BE2C (cell line): ENCODE measurements around the gene MPPED1. TPM values are rescaled to one million over a fixed set of nuclear protein-coding genes. Genes with fewer than 3 reads are reported as not detected.

ENCODE experiments used
- DNase-seq: peaks from one replicate; pipeline ENCODE4 v3.0.0-alpha.2; 2020
- H3K27me3 ChIP-seq: fragments of 250-450 bp; sonication (Bioruptor Pico); 2 replicates; pipeline ENCODE4 v1.5.1; 2020; ENCODE audit warnings: mild to moderate bottlenecking
- H3K36me3 ChIP-seq: fragments of 250-450 bp; sonication (Bioruptor Pico); 2 replicates; pipeline ENCODE4 v1.5.1; 2020; ENCODE audit warnings: mild to moderate bottlenecking
- H3K4me1 ChIP-seq: fragments of 250-450 bp; sonication (Bioruptor Pico); 2 replicates; pipeline ENCODE4 v1.5.1; 2020
- H3K4me3 ChIP-seq: 2 replicates; pipeline ENCODE4 v1.5.1; 2011; ENCODE audit warnings: low read depth, low read length
- H3K9me3 ChIP-seq: fragments of 250-450 bp; sonication (Bioruptor Pico); 2 replicates; pipeline ENCODE4 v1.5.1; 2020
- CTCF ChIP-seq: IDR thresholded peaks from 2 replicates; pipeline ENCODE4 v1.5.1; 2012; ENCODE audit warnings: mild to moderate bottlenecking, low read depth, low read length
- polyA plus RNA-seq: library from polyadenylated mRNA; unstranded; fragments of >200 nt; gene quantifications from one replicate; pipeline ENCODE4 v1.2.1, GENCODE V29; 2012; ENCODE audit warnings: low read depth, missing spikeins; ENCODE audit not compliant: insufficient read length, insufficient read depth

The MPPED1 gene
- polyA plus RNA-seq = not detected

- Histone ChIP-seq H3K9me3 (no peaks in the 10 kb centered on the region), H3K4me1 (peaks cover 7% of the 10 kb centered on the region), H3K4me3 (no peak within 1 kb of the TSS; the same call in 1 of the 2 replicates), H3K27me3 (peaks cover 21% of the 10 kb centered on the region), H3K36me3 (no peaks in the 10 kb centered on the region)
- TF ChIP-seq CTCF = no peak
- DNase-seq = no peak
Observed at GRCh38 chr22:43411869-43412807, at the start of gene MPPED1. Gene MPPED1 (plus strand): TSS chr22:43412014. CDS start chr22:43424986, 12,972 bp downstream.

GRCh38 chr22:43363315-43364168 lies 48.3 kb upstream of the MPPED1 start:
- H3K4me3 ChIP-seq = no peak overlapping the region
- H3K27me3 ChIP-seq = no peaks in the 10 kb centered on the region
- TF ChIP-seq CTCF = no peak
- no peak for DNase-seq
- H3K4me1 ChIP-seq = no peaks in the 10 kb centered on the region
- H3K36me3 ChIP-seq = no peaks in the 10 kb centered on the region
- H3K9me3 ChIP-seq = no peaks in the 10 kb centered on the region

GRCh38 chr22:43364169-43364435 lies 47.7 kb upstream of the MPPED1 start:
- no peak for TF ChIP-seq CTCF
- no peak for DNase-seq
- Histone ChIP-seq H3K36me3 (no peaks in the 10 kb centered on the region), H3K4me1 (no peaks in the 10 kb centered on the region), H3K4me3 (no peak overlapping the region), H3K9me3 (no peaks in the 10 kb centered on the region), H3K27me3 (no peaks in the 10 kb centered on the region)

- Histone ChIP-seq H3K4me3 (no peak overlapping the region), H3K27me3 (no peaks in the 10 kb centered on the region), H3K9me3 (no peaks in the 10 kb centered on the region), H3K4me1 (no peaks in the 10 kb centered on the region), H3K36me3 (no peaks in the 10 kb centered on the region)
- DNase-seq = no peak
- TF ChIP-seq CTCF = no peak
Observed at GRCh38 chr22:43365715-43366440, 45.9 kb upstream of the MPPED1 start.

GRCh38 chr22:43370036-43370435 lies 41.8 kb upstream of the MPPED1 start:
- no peak overlapping the region for H3K4me3 ChIP-seq
- no peaks in the 10 kb centered on the region for H3K27me3 ChIP-seq
- H3K4me1 ChIP-seq = no peaks in the 10 kb centered on the region
- no peak for TF ChIP-seq CTCF
- no peak for DNase-seq
- no peaks in the 10 kb centered on the region; the same call in 1 of the 2 replicates for H3K9me3 ChIP-seq
- H3K36me3 ChIP-seq = no peaks in the 10 kb centered on the region
